Stimulated activated CD4-positive, alpha-beta T cell treated with anti-CD3 and anti-CD28 coated beads, Interleukin-15, amount 100 ng/mL, for 24 hours (primary cell): ENCODE results near the gene MGAT4A.
"Not testable (repeated sequence)": the region's sequence is repeated elsewhere in the genome, so short reads cannot be mapped to it uniquely, and the experiment has no call there.

Experiments used
- DNase-seq: peaks from one replicate; pipeline ENCODE4 v3.0.0-alpha.2; 2020

Gene MGAT4A

DNA sequence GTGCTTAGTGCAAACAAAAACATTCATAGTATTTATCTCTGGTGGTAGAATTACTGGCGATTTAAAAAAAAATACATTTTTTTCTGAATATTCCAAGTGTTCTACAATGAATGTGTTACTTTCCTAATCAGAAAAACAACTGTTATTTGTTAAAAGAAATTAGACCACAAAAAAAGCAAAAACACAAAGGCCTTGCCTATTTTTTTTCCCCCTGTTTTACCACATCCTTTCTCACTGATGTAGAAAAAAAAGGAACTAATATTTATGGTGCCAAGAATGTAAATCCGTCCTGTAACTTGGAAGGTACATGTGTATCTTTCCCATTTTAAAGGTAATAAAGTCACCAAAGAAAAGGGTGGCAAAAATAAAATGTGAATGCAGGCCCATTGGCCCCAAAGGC, 28.4 kb upstream of the MGAT4A start:
- no peak for DNase-seq

DNA sequence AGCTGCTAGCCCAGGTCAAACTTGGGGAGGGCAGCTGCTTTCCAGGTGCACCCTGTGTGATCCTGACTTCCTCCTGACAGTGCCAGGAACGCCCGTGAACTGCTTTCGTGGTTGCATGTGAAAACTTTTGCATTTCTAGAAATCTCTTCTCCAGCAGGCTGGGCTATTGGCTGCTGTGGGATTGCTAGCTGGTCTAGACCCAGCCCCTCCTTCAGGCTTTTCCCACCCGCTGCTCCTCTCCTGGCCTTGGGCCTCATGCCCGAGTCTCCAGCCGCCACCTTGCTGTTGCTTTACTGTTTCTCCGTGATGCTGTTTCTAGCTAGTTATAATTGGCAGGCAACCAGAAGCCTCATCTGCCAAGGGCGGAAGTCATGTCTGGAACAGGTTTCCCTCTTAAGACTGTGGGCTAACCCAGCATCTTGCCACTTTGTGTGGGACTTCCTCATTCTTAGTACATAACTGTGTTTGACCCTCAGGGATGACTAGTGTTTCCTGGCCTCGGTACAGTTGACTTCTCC, 27.0 kb upstream of the MGAT4A start:
- peak; percentile 53 for DNase-seq

DNA sequence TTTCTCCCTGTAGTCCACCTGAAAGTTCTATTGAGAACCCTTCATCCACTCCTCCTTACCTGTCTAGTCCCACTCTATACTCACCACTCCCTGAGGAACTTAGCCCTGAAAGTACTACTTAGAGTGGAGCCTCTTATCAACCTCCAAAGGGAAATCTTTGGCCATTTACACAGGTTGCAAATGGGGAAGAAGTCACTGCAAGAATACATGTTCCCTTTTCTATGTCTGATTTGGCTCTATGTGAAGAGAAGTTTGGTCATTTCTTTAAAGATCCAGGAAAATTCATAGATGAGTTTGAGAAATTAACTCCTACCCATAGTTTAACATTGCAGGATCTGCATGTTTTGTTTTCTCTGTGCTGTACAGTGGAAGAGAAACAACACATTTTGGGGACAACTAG, 22.9 kb upstream of the MGAT4A start:
- no peak for DNase-seq

DNA sequence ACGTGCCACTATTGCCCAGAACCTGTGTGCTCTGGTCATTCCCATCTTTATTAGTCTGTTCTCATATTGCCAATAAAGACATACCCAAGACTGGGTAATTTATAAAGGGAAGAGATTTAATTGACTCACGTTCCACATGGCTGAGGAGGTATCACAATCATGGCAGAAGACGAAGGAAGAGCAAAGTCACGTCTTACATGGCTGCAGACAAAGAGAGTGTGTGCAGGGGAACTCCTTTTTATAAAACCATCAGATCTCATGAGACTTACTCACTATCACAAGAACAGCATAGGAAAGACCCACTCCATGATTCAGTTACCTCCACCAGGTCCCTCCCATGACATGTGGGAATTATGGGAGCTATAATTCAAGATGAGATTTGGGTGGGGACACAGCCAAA, 21.8 kb upstream of the MGAT4A start:
- not testable (repeated sequence) for DNase-seq

- no peak for DNase-seq
Measured at GRCh38 chr2:98751748-98752147, 20.8 kb upstream of the MGAT4A start.

DNA sequence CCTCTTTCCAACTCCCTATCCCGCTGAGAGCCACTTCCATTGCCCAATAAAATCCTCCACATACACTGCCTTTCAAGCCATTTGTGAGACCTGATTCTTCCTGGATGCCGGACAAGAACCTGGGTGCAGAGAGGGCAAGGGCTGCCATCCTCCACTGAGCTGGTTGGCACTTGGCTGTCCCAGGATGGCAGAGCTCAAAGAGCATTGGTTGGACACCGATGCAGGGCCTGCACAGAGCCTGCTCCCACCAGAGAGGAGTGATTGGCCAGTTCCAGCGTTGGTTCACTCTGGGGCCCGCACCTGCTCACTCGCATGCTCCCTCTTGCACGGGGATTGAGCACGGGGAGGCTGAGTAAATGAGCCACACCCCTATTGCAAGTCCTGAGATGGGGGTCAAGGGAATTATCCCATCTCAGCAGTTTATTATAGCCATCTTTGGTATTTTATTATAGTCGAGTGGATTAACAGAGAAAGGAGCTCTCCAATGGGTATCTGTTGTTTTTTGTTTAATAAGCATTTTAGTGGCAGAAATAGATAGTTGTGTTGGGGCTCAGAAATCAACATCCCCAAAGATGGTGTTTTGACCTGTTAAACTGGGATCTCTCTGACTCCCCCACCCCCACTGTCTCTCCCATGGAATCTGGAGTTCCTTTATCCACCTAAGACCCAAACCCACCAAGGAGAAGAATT, 19.8 kb upstream of the MGAT4A start:
- DNase-seq, result no peak

DNA sequence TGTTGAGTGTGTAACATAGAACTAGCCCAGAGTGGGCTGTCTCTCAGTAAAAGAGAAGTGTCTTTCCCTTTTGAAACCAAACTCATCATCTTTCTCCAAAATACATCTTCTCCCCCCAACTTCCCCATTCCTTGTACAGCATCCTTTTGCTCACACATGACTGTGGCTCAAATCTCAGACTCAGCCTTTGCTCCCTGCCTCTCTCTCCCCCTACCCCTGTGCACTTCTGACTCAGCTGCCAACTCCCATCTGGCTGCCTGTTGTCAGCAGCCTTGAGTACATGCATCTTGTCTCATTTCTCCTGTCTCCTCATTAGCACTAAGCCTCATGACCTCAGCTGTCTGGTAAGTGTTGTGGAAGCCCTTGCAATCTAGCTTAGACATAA, 18.1 kb upstream of the MGAT4A start:
- DNase-seq, result no peak

- no peak for DNase-seq
Measured at GRCh38 chr2:98748292-98749065, 17.5 kb upstream of the MGAT4A start.

DNA sequence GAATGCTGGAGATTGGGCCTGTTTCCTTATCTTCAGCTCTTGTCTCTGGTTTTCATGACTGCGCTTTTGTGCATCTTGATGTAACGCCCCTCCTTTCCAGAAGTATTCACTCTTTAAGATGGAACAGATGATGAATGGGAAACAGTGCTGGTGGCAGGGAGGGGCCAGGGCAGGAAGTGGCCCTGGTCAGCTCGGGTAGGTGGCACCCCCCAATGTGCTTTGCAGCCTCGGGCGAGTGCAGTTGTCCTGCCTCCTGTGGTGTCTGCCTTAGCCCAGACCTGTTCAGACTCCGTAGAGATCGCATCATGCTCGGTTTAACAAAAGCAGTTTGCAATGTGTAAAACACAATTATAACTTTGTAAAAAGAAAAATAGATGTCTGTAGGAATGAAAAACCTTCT, 17.0 kb upstream of the MGAT4A start:
- DNase-seq, result no peak

GRCh38 chr2:98746426-98746825, 15.5 kb upstream of the MGAT4A start:
- no peak for DNase-seq

GRCh38 chr2:98744595-98744994, 13.7 kb upstream of the MGAT4A start:
- no peak for DNase-seq

DNA sequence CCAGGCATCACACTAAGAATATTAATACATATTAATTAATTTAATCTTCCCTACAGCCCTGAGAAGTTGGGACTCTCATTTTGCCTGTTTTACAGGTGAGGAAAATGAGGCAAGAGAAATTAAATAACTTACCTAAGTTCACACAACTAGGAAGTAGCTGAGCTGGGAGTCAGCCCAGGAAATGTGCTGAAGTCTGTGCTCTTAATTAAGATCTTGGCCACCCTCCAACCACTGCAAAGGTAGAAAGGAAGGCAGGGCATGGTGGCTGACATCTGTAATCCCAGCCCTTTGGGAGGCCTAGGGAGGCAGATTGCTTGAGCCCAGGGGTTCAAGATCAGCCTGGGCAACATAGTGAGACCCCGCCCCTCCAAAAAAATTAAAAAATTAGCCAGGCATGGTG, 12.9 kb upstream of the MGAT4A start:
- no peak for DNase-seq

- DNase-seq, result no peak
Measured at GRCh38 chr2:98739020-98739419, 8.1 kb upstream of the MGAT4A start.

DNA sequence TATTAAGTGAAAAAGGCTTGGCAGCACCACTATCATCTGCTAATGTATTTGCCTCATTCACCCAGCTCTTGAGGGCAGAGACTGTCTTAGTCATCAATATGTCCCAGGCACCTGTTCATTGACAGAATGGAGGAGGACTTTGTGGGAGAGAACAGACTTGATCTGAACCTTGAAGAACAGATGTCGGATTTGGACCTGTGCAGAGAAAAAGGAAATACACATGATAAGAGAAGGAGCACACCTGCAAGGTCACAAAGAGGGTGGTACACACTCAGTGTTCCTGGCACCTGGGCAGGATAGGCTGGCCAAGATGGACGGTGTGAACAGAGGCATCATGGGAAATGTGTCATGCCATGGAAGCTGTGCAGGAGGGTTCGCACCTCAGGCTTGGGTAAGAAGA, 7.4 kb upstream of the MGAT4A start:
- no peak for DNase-seq

DNA sequence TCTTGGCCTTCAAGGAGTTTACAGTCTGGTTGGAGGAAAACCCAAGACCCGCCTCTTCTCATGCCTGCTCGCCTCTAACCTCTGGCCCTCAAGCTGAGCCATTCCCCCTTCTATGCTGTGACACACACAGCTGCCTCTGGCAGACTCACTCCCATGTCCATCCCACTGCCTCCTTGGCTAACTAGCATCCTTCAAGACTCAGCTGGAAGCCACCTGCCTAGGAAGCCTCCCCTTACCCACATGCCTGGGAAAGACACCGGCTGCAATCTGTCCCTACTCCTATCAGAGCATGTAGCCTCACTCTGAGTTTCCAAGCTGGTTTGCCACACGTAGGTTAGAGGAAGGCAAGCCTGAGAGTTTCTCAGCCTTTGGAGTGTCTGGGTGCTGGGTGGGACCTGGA, 6.9 kb upstream of the MGAT4A start:
- DNase-seq, result no peak

DNA sequence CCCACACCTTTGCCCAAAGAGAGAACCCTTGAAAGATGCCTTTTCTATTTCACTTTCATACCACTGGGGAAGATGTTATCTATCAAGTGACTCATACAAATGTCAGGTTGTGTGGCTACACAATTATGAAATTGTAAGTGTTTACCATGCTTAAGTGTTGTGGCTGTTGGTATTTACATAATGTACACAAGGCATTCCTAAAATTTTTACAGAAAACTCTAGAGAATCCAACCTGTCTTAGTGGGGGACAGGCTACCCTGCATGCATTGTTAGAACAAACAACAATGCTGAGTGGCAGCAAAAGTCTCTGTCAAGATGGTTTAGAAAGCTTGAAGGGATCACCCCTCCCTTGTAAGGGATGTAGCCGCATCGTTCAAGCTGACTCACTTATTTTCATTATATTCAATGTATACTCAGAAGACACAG, 5.5 kb upstream of the MGAT4A start:
- DNase-seq, result peak; percentile 37

DNA sequence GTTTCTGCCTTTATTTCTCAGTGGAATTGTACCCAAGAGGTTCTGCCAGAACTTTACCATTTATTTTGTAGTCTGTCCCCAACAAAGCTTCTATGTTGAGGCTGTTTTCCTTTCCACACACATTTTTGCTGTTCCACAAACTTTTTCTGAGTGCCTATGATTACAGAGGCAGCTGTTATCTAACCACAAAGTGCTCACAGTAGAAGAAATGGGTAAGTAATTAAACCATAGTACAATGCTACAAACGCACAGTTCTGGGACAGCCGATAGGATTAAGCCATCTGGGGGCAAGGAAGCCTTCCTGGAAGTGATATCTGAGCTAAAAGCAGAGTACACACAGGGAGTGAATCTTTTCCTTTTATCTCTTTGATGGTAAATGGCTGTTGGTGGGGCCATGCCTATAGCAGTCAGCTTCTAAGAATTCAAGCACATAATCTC, 3.9 kb upstream of the MGAT4A start:
- no peak for DNase-seq

DNA sequence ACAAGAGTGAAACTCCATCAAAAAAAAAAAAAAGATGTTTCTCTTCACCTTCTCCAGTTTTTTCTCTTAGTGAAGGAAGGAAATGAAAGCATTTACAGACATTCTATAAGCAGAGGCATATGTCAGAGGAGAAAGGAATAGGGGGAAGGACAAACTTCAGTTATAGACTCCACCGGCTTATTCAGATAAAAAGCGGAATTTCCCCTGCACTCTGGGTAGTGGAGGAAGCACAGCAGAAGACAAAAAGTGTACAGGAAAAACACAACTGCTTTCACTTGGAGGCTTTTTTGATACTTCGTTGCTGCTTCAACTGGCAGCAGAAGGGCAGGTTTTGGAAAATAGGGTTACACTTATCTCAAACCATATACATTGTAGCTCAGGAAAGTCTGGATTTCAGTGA, 3.2 kb upstream of the MGAT4A start:
- DNase-seq, result no peak

GRCh38 chr2:98732430-98733051, 1.6 kb upstream of the MGAT4A start:
- no peak for DNase-seq

DNA sequence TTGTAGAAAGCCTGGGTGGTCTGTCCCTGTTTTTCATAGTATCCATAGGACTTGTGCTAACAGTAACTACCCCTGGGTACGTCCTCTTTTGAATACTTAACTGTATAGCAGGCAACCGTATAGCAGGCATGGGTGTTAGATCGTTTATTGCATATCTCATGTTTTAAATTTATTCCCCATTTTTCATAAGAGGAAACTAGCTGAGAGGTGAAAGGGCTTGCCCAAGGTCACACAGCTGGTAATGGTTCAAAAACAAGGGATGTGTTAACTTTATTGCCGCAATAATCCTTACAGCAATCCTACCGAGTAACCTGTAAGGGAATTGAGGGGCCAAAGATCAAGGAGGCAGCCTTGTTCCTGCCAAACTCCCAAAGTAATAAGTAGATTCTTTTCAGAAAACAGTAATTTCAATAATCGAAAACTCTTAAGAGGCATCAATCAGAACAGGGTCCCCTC, 990 bp upstream of the MGAT4A start:
- no peak for DNase-seq

DNA sequence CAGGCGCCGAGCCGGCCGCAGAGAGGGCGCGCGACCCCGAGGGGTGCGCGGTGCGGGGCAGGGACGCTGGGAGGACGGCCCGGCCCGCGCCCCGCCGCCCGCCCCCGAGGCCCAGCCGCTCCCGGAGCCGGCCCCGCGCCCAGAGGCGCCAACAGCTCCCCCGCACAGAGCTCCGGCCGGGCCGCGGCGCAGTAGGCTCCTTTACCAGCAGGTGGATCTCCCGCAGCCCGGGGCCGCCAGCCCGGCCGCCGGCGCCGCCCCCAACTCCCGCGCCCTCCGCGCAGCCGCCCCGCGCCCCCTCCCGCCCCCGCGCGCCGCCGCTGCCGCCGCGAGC, 258 bp downstream of the MGAT4A start:
- DNase-seq, result peak; percentile 72

DNA sequence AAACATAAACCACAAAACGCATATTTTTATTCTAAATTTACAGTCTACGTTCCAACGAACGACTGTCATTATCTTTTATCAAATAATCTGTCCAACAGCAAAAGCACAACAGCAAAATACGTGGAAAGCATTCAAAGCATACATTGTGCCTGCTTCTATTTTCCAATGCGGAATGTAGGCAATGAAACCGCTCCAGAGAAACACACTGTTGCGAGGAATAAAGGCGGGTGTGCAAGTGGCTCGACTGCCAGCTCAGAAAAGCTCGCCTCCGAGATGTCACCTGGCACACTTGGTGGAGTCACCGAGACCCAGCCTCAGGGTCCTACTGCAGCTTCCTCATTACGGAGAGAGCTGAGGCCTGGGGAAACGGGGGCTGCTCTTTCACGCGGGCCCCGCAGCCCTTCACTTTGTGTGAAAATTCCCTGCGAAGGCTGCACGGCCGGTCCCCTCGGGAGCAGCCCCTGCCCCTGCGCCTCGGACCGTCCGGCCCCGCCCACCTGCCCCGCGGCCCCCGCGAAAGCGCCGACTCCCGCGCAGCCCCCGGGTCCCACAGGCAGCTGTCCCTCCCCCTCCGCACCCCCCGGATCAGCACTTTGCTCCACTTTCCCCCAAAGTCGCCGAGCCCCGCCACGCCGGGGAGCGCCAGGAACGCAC, 752 bp downstream of the MGAT4A start:
- peak; percentile 63 for DNase-seq

GRCh38 chr2:98729652-98730051, 1.3 kb downstream of the MGAT4A start:
- DNase-seq, result no peak
